ENCODE data around the gene YIF1B.
A peak's percentile ranks its signal among the peaks of the same experiment; 100 is the strongest.
"Not testable (repeated sequence)": the region's sequence is repeated elsewhere in the genome, so short reads cannot be mapped to it uniquely, and the experiment has no call there.

The YIF1B gene

GRCh38 chr19:38315657-38316476 is at the start of gene YIF1B:
Gene YIF1B (minus strand): TSS chr19:38315947. CDS start chr19:38315917, 30 bp downstream.
- DNase-seq, result peak; percentile 98

GRCh38 chr19:38362946-38363688 is 47.4 kb upstream of the YIF1B start:
- DNase-seq, result not testable (repeated sequence)

- DNase-seq, result peak; percentile 20
Observed at GRCh38 chr19:38362076-38362945, 46.6 kb upstream of the YIF1B start.

GRCh38 chr19:38361633-38362075 is 45.9 kb upstream of the YIF1B start:
- peak; percentile 52 for DNase-seq

- no peak for DNase-seq
Observed at GRCh38 chr19:38360839-38361631, 45.3 kb upstream of the YIF1B start.

GRCh38 chr19:38360351-38360750 is 44.6 kb upstream of the YIF1B start:
- no peak for DNase-seq

GRCh38 chr19:38359242-38360021 is 43.7 kb upstream of the YIF1B start:
- DNase-seq, result no peak

- DNase-seq, result no peak
Observed at GRCh38 chr19:38358071-38358470, 42.3 kb upstream of the YIF1B start.

GRCh38 chr19:38355728-38356725 is 40.3 kb upstream of the YIF1B start:
- DNase-seq, result no peak

- peak; percentile 40 for DNase-seq
Observed at GRCh38 chr19:38352611-38353010, 36.9 kb upstream of the YIF1B start.

- no peak for DNase-seq
Observed at GRCh38 chr19:38351865-38352395, 36.2 kb upstream of the YIF1B start.

GRCh38 chr19:38350883-38351282 is 35.1 kb upstream of the YIF1B start:
- no peak for DNase-seq

- no peak for DNase-seq
Observed at GRCh38 chr19:38346837-38347236, 31.1 kb upstream of the YIF1B start.

GRCh38 chr19:38340927-38341326 is 25.2 kb upstream of the YIF1B start:
- DNase-seq, result no peak

GRCh38 chr19:38339011-38339410 is 23.3 kb upstream of the YIF1B start:
- DNase-seq, result not testable (repeated sequence)

- DNase-seq, result no peak
Observed at GRCh38 chr19:38337360-38337653, 21.6 kb upstream of the YIF1B start.

GRCh38 chr19:38336638-38337359 is 21.1 kb upstream of the YIF1B start:
- peak; percentile 91 for DNase-seq

- DNase-seq, result peak; percentile 91
Observed at GRCh38 chr19:38335949-38336637, 20.3 kb upstream of the YIF1B start.

GRCh38 chr19:38333245-38333644 is 17.5 kb upstream of the YIF1B start:
- DNase-seq, result no peak
